MM.1S (cell line): ENCODE data around the gene ADAM30.

Source experiments
- DNase-seq: peaks from one replicate; pipeline ENCODE4 v3.0.0-alpha.2; 2015
- H2AFZ ChIP-seq: fragments of 300-600 bp; sonication (generic); 2 replicates; pipeline ENCODE4 v1.6.0; 2016; ENCODE audit warnings: antibody characterized with exemption, low read length
- H3F3A ChIP-seq: fragments of 300-600 bp; sonication (generic); 2 replicates; pipeline ENCODE4 v1.6.1; 2016; ENCODE audit warnings: mild to moderate bottlenecking, antibody characterized with exemption, low read length, moderate library complexity, mixed read lengths; ENCODE audit not compliant: insufficient read depth
- H3K27ac ChIP-seq: fragments of 300-600 bp; sonication (generic); 2 replicates; pipeline ENCODE4 v1.5.1; 2016; ENCODE audit warnings: mild to moderate bottlenecking, low read length
- H3K27me3 ChIP-seq: fragments of 300-600 bp; sonication (generic); replicated peaks from 2 replicates; pipeline ENCODE4 v1.6.0; 2016; ENCODE audit warnings: low read length; ENCODE audit not compliant: insufficient read depth
- H3K36me3 ChIP-seq: fragments of 300-600 bp; sonication (generic); replicated peaks from 2 replicates; pipeline ENCODE4 v1.6.1; 2016; ENCODE audit warnings: mild to moderate bottlenecking, low read length, mixed read lengths; ENCODE audit not compliant: insufficient read depth
- H3K4me1 ChIP-seq: fragments of 300-600 bp; sonication (generic); 2 replicates; pipeline ENCODE4 v1.6.1; 2016; ENCODE audit warnings: low read length, mixed read lengths
- H3K4me2 ChIP-seq: fragments of 300-600 bp; sonication (generic); 2 replicates; pipeline ENCODE4 v1.6.0; 2016; ENCODE audit warnings: low read depth, low read length
- H3K4me3 ChIP-seq: fragments of 300-600 bp; sonication (generic); 2 replicates; pipeline ENCODE4 v1.5.1; 2016; ENCODE audit warnings: low read length, mixed read lengths
- H3K79me2 ChIP-seq: fragments of 300-600 bp; sonication (generic); 2 replicates; pipeline ENCODE4 v1.6.1; 2016; ENCODE audit warnings: mixed run types, low read length, mixed read lengths
- H3K9ac ChIP-seq: fragments of 300-600 bp; sonication (generic); 2 replicates; pipeline ENCODE4 v1.6.1; 2016; ENCODE audit warnings: low read length, mixed read lengths
- H3K9me2 ChIP-seq: fragments of 300-600 bp; sonication (generic); replicated peaks from 2 replicates; pipeline ENCODE4 v1.6.1; 2016; ENCODE audit warnings: mild to moderate bottlenecking, low read length, mixed read lengths; ENCODE audit not compliant: insufficient read depth
- H3K9me3 ChIP-seq: fragments of 300-600 bp; sonication (generic); replicated peaks from 2 replicates; pipeline ENCODE4 v1.6.1; 2016; ENCODE audit warnings: mild to moderate bottlenecking, low read length, mixed read lengths; ENCODE audit not compliant: insufficient read depth
- H4K20me1 ChIP-seq: fragments of 300-600 bp; sonication (generic); 2 replicates; pipeline ENCODE4 v1.6.1; 2016; ENCODE audit warnings: mild to moderate bottlenecking, low read length, moderate library complexity, mixed read lengths; ENCODE audit not compliant: insufficient read depth
- CTCF ChIP-seq: fragments of 300-600 bp; sonication (generic); IDR thresholded peaks from 2 replicates; pipeline ENCODE4 v1.5.1; 2016; ENCODE audit warnings: antibody characterized with exemption, low read length, mixed read lengths
- EZH2 ChIP-seq: fragments of 300-600 bp; sonication (generic); optimal IDR thresholded peaks from 2 replicates; pipeline ENCODE3; 2017; ENCODE audit warnings: low read depth, mild to moderate bottlenecking, antibody characterized with exemption, low read length, mixed read lengths
- EZH2phosphoT487 ChIP-seq: fragments of 300-600 bp; sonication (generic); IDR thresholded peaks from 2 replicates; pipeline ENCODE4 v1.6.1; 2018; ENCODE audit warnings: antibody characterized with exemption, low read length

Gene ADAM30

GRCh38 chr1:119893238-119893791 lies 3.0 kb downstream of the ADAM30 start:
- H3K27me3 ChIP-seq = no peaks in the 10 kb centered on the region
- no peaks in the 10 kb centered on the region for H4K20me1 ChIP-seq
- H3K79me2 ChIP-seq = no peaks in the 10 kb centered on the region
- no peaks in the 10 kb centered on the region for H3K36me3 ChIP-seq
- H3K27ac ChIP-seq = no peak overlapping the region
- no peaks in the 10 kb centered on the region for H3F3A ChIP-seq
- no peak for TF ChIP-seq CTCF
- TF ChIP-seq EZH2 = no peak
- no peak for DNase-seq
- no peak overlapping the region for H3K4me2 ChIP-seq
- no peak overlapping the region for H2AFZ ChIP-seq
- H3K9ac ChIP-seq = no peak overlapping the region
- no peaks in the 10 kb centered on the region for H3K9me2 ChIP-seq
- no peaks in the 10 kb centered on the region for H3K4me1 ChIP-seq
- no peak overlapping the region for H3K4me3 ChIP-seq
- no peaks in the 10 kb centered on the region for H3K9me3 ChIP-seq

GRCh38 chr1:119891386-119891785 lies 4.9 kb downstream of the ADAM30 start:
- no peak for DNase-seq

GRCh38 chr1:119888476-119888875 lies 7.8 kb downstream of the ADAM30 start:
- Histone ChIP-seq H3K4me3 (no peak overlapping the region), H3K27ac (no peak overlapping the region), H3K79me2 (no peaks in the 10 kb centered on the region), H4K20me1 (no peaks in the 10 kb centered on the region), H3K4me2 (no peak overlapping the region), H3K4me1 (no peaks in the 10 kb centered on the region), H2AFZ (no peak overlapping the region), H3K27me3 (no peaks in the 10 kb centered on the region), H3K36me3 (no peaks in the 10 kb centered on the region), H3K9me3 (no peaks in the 10 kb centered on the region), H3F3A (no peaks in the 10 kb centered on the region), H3K9ac (no peak overlapping the region), H3K9me2 (no peaks in the 10 kb centered on the region)
- TF ChIP-seq EZH2 (no peak), EZH2phosphoT487 (no peak), CTCF (no peak)
- DNase-seq = no peak

More at GRCh38 chr1:119891386-119891785, 4.9 kb downstream of the ADAM30 start:
- H2AFZ ChIP-seq = no peak overlapping the region
- H3K9ac ChIP-seq = no peak overlapping the region
- H3K27ac ChIP-seq = no peak overlapping the region
- no peak overlapping the region for H3K4me3 ChIP-seq
- H3K36me3 ChIP-seq = no peaks in the 10 kb centered on the region
- H3K27me3 ChIP-seq = no peaks in the 10 kb centered on the region
- TF ChIP-seq EZH2phosphoT487 (no peak), EZH2 (no peak), CTCF (no peak)
- no peaks in the 10 kb centered on the region for H3K4me1 ChIP-seq
- H3K79me2 ChIP-seq = no peaks in the 10 kb centered on the region
- no peaks in the 10 kb centered on the region for H3F3A ChIP-seq
- no peak overlapping the region for H3K4me2 ChIP-seq
- no peaks in the 10 kb centered on the region for H4K20me1 ChIP-seq
- no peaks in the 10 kb centered on the region for H3K9me3 ChIP-seq
- no peaks in the 10 kb centered on the region for H3K9me2 ChIP-seq

GRCh38 chr1:119887427-119887826 lies 8.9 kb downstream of the ADAM30 start:
- Histone ChIP-seq H3K4me3 (no peak overlapping the region), H3K27me3 (no peaks in the 10 kb centered on the region), H3K27ac (no peak overlapping the region), H3F3A (no peaks in the 10 kb centered on the region), H3K36me3 (no peaks in the 10 kb centered on the region), H4K20me1 (no peaks in the 10 kb centered on the region), H2AFZ (no peak overlapping the region), H3K4me2 (no peak overlapping the region), H3K9ac (no peak overlapping the region), H3K9me3 (no peaks in the 10 kb centered on the region), H3K79me2 (no peaks in the 10 kb centered on the region), H3K9me2 (no peaks in the 10 kb centered on the region), H3K4me1 (no peaks in the 10 kb centered on the region)
- TF ChIP-seq EZH2phosphoT487 (no peak), EZH2 (no peak), CTCF (no peak)
- no peak for DNase-seq
